H1 (cell line): ENCODE results near the gene RFPL1. TPM values are rescaled to one million over a fixed set of nuclear protein-coding genes. Genes with fewer than 3 reads are reported as not detected.

Experiments used
- CHD2 ChIP-seq: IDR thresholded peaks from 2 replicates; pipeline ENCODE4 v1.6.1; 2012; ENCODE audit warnings: low read length, improper control_type of control experiment
- CHD7 ChIP-seq: fragments of 300-600 bp; sonication (generic); IDR thresholded peaks from 2 replicates; pipeline ENCODE4 v1.7.1; 2012; ENCODE audit warnings: low read length, moderate library complexity, mild to moderate bottlenecking, inconsistent platforms; ENCODE audit not compliant: insufficient replicate concordance
- CTBP2 ChIP-seq: IDR thresholded peaks from 2 replicates; pipeline ENCODE4 v1.7.0; 2011; ENCODE audit warnings: borderline replicate concordance, mild to moderate bottlenecking, moderate library complexity, mixed read lengths, low read length; ENCODE audit not compliant: insufficient read depth, insufficient read length
- E2F6 ChIP-seq: IDR thresholded peaks from 2 replicates; pipeline ENCODE4 v1.6.1; 2012; ENCODE audit warnings: inconsistent platforms
- GTF2F1 ChIP-seq: IDR thresholded peaks from 2 replicates; pipeline ENCODE4 v1.6.1; 2012; ENCODE audit warnings: low read depth, low read length, improper control_type of control experiment, borderline replicate concordance
- RBBP5 ChIP-seq: IDR thresholded peaks from 2 replicates; pipeline ENCODE4 v1.7.1; 2012; ENCODE audit warnings: low read depth, mild to moderate bottlenecking, inconsistent platforms, low read length, moderate library complexity, borderline replicate concordance
- SIN3A ChIP-seq, 2 experiments: IDR thresholded peaks in 1 of 2; conservative IDR thresholded peaks in 1 of 2; 2 replicates each; pipeline ENCODE4 v1.6.1; 2011 to 2012; ENCODE audit warnings: low read length in 2 of 2, improper control_type of control experiment in 1 of 2, low read depth in 1 of 2, mild to moderate bottlenecking in 1 of 2
- polyA plus RNA-seq, 7 experiments: library from polyadenylated mRNA; depleted of rRNA in 3 of 7; stranded (reverse) in 5 of 7; unstranded in 2 of 7; fragments of >200 nt in 5 of 7; fragments of 200-250 nt in 2 of 7; gene quantifications; 1 replicate in 5 of 7; 2 replicates in 1 of 7; 4 replicates in 1 of 7; pipeline versions ENCODE4 v1.2.1 to v1.2.3, GENCODE V29; 2011 to 2013; ENCODE audit warnings: missing spikeins in 2 of 7, mixed read lengths in 2 of 7
- total RNA-seq: library from RNA; stranded (reverse); fragmentation: NEBNext Ultra II Directional; extraction: Animal tissue kit (Norgen Biotek cat#: 25700); gene quantifications from 2 replicates; pipeline ENCODE4 v1.2.1, GENCODE V29; 2021

Gene RFPL1
- total and polyA plus RNA-seq, 2 of the 8 experiments (the other 6 are each of a cell fraction or from before 2014, with no cell fraction given): not detected

- TF ChIP-seq CHD7 (no peak), RBBP5 (0 out of 2 replicates have a peak, but pooled peaks have one; percentile 3), E2F6 (no peak), CHD2 (no peak), CTBP2 (peak; percentile 26), SIN3A (conservative IDR thresholded peaks at IDR 0.05 in 1 of 2, IDR thresholded peaks at IDR 0.05 in 1 of 2; ENCODE audit: low read depth in 1 of 2, low read length in 2 of 2) (no peak), GTF2F1 (no peak)
Observed at GRCh38 chr22:29481265-29482000, 43.0 kb downstream of the RFPL1 start (continued).
